Measurements from ENCODE around the gene UTP18. TPM values are rescaled to one million over a fixed set of nuclear protein-coding genes. Genes with fewer than 3 reads are reported as not detected.
"Not testable (repeated sequence)": the region's sequence is repeated elsewhere in the genome, so short reads cannot be mapped to it uniquely, and the experiment has no call there.

The UTP18 gene
- total RNA-seq, 1 experiment from 2014 or later = 96.3 TPM

- H3K4me3 ChIP-seq (ENCODE audit: low read depth in 2 of 2, low read length in 2 of 2) = peak overlapping the region; percentile 89 to 97
- no peaks in the 10 kb centered on the region for H3K27me3 ChIP-seq (ENCODE audit: control insufficient read depth, insufficient read depth, low read length)
- peaks cover 34% of the 10 kb centered on the region for H3K36me3 ChIP-seq (ENCODE audit: control insufficient read depth, insufficient read depth, low read length)
- no peaks in the 10 kb centered on the region for H3K9me3 ChIP-seq (ENCODE audit: control insufficient read depth, insufficient read depth, low read depth, low read length)
- DNase-seq (ENCODE audit: low read depth, low spot score) (no peak), ATAC-seq (no peak)
- intact Hi-C loops (cut with micrococcal nuclease; ENCODE audit: unreplicated experiment) = no loop called here
- TF ChIP-seq TCF7L2 (IDR thresholded peaks at IDR 0.05; ENCODE audit: low read depth, low read length) (0 out of 2 replicates have a peak, but pooled peaks have one; percentile 7), CTCF (IDR thresholded peaks at IDR 0.05) (no peak), POLR2AphosphoS5 (IDR thresholded peaks at IDR 0.05; ENCODE audit: low read depth, low read length) (no peak), SIN3A (IDR thresholded peaks at IDR 0.05; ENCODE audit: borderline replicate concordance, insufficient read depth, low read depth, low read length) (0 out of 2 replicates have a peak, but pooled peaks have one; percentile 16)
- H3K4me1 ChIP-seq (ENCODE audit: control insufficient read depth, insufficient read depth, low read length) = peaks cover 38% of the 10 kb centered on the region
- in situ Hi-C loops (cut with HindIII; ENCODE audit: low pct_unique_long_range_greater_than_20kb, low sequenced_read_pairs) = no loop called here
- peak overlapping the region; percentile 86 for H3K27ac ChIP-seq (ENCODE audit: low read length)
- ChIA-PET CTCF (no interaction called here), POLR2A (interaction anchor here (0.5 to 0.6 kb wide), 2 partner anchors 12 kb away, joined by 3 to 4 read pairs; no protein-coding TSS in a partner anchor)
- BruUV-seq (replicated peaks) = TSS peak; percentile 66
Observed at GRCh38 chr17:51261024-51261963, 948 bp downstream of the UTP18 start.

GRCh38 chr17:51263006-51263405 is 2.7 kb downstream of the UTP18 start:
- ATAC-seq = no peak
- Histone ChIP-seq H3K27me3 (ENCODE audit: control insufficient read depth, insufficient read depth, low read length) (no peaks in the 10 kb centered on the region), H3K4me1 (ENCODE audit: control insufficient read depth, insufficient read depth, low read length) (peaks cover 21% of the 10 kb centered on the region), H3K4me3 (ENCODE audit: low read depth in 2 of 2, low read length in 2 of 2) (no peak overlapping the region), H3K9me3 (ENCODE audit: control insufficient read depth, insufficient read depth, low read depth, low read length) (no peaks in the 10 kb centered on the region), H3K27ac (ENCODE audit: low read length) (no peak overlapping the region), H3K36me3 (ENCODE audit: control insufficient read depth, insufficient read depth, low read length) (peaks cover 33% of the 10 kb centered on the region)
- POLR2A ChIA-PET = no interaction called here
- intact Hi-C loops (cut with micrococcal nuclease; ENCODE audit: unreplicated experiment) (no loop called here), in situ Hi-C loops (cut with HindIII; ENCODE audit: low pct_unique_long_range_greater_than_20kb, low sequenced_read_pairs) (no loop called here)
- DNase-seq (ENCODE audit: low read depth, low spot score) = no peak
- CTCF ChIA-PET = no interaction called here
- no peak for TF ChIP-seq POLR2AphosphoS5 (IDR thresholded peaks at IDR 0.05; ENCODE audit: low read depth, low read length)
- TF ChIP-seq TCF7L2 (IDR thresholded peaks at IDR 0.05; ENCODE audit: low read depth, low read length) = no peak
- no peak for TF ChIP-seq REST (IDR thresholded peaks at IDR 0.05; ENCODE audit: insufficient read depth in 1 of 2, low read depth in 2 of 2, low read length in 1 of 2)
- TF ChIP-seq CTCF (IDR thresholded peaks at IDR 0.05) = no peak
- TF ChIP-seq SIN3A (IDR thresholded peaks at IDR 0.05; ENCODE audit: borderline replicate concordance, insufficient read depth, low read depth, low read length) = no peak
- BruUV-seq (replicated peaks) = no TSS peak

- Histone ChIP-seq H3K36me3 (ENCODE audit: control insufficient read depth, insufficient read depth, low read length) (peaks cover 37% of the 10 kb centered on the region), H3K4me1 (ENCODE audit: control insufficient read depth, insufficient read depth, low read length) (peaks cover 11% of the 10 kb centered on the region)
- BruUV-seq (replicated peaks); H3K9me3 ChIP-seq (ENCODE audit: control insufficient read depth, insufficient read depth, low read depth, low read length); in situ Hi-C loops (cut with HindIII; ENCODE audit: low pct_unique_long_range_greater_than_20kb, low sequenced_read_pairs); ATAC-seq; H3K27me3 ChIP-seq (ENCODE audit: control insufficient read depth, insufficient read depth, low read length); intact Hi-C loops (cut with micrococcal nuclease; ENCODE audit: unreplicated experiment); H3K27ac ChIP-seq (ENCODE audit: low read length); CTCF ChIA-PET; DNase-seq (ENCODE audit: low read depth, low spot score); POLR2A ChIA-PET; H3K4me3 ChIP-seq (ENCODE audit: low read depth in 2 of 2, low read length in 2 of 2): not testable (repeated sequence)
Observed at GRCh38 chr17:51264466-51264865, 4.1 kb downstream of the UTP18 start.

Measured in Panc1 (cell line).